Karpas-422 (cell line): ENCODE measurements around the gene RAD51B. TPM values are rescaled to one million over a fixed set of nuclear protein-coding genes. Genes with fewer than 3 reads are reported as not detected.

Experiments
- DNase-seq: peaks from one replicate; pipeline ENCODE4 v3.0.0-alpha.2; 2015
- H2AFZ ChIP-seq: fragments of 200-600 bp; sonication (generic); 2 replicates; pipeline ENCODE4 v1.6.1; 2014; ENCODE audit warnings: antibody characterized with exemption, low read length, mixed read lengths
- H3K27ac ChIP-seq: fragments of 200-600 bp; sonication (generic); 2 replicates; pipeline ENCODE4 v1.5.1; 2014; ENCODE audit warnings: mild to moderate bottlenecking, low read length, moderate library complexity
- H3K27me3 ChIP-seq: fragments of 200-600 bp; sonication (generic); 2 replicates; pipeline ENCODE4 v1.6.1; 2014; ENCODE audit warnings: low read length, mixed read lengths
- H3K36me3 ChIP-seq: fragments of 200-600 bp; sonication (generic); 2 replicates; pipeline ENCODE4 v1.6.1; 2014; ENCODE audit warnings: low read length, mixed read lengths; ENCODE audit not compliant: insufficient read depth
- H3K4me1 ChIP-seq: fragments of 200-600 bp; sonication (generic); 2 replicates; pipeline ENCODE4 v1.6.1; 2014; ENCODE audit warnings: mild to moderate bottlenecking, low read length, mixed read lengths
- H3K4me2 ChIP-seq: fragments of 200-600 bp; sonication (generic); 2 replicates; pipeline ENCODE4 v1.6.1; 2014; ENCODE audit warnings: low read length, low read depth, mild to moderate bottlenecking; ENCODE audit not compliant: poor library complexity, severe bottlenecking
- H3K4me3 ChIP-seq: fragments of 200-600 bp; sonication (generic); 2 replicates; pipeline ENCODE4 v1.5.1; 2014; ENCODE audit warnings: mild to moderate bottlenecking, antibody characterized with exemption, low read length, mixed read lengths
- H3K79me2 ChIP-seq: fragments of 200-600 bp; sonication (generic); 2 replicates; pipeline ENCODE4 v1.6.1; 2014; ENCODE audit warnings: mild to moderate bottlenecking, low read length, mixed read lengths
- H3K9ac ChIP-seq: fragments of 200-600 bp; sonication (generic); 2 replicates; pipeline ENCODE4 v1.6.0; 2014; ENCODE audit warnings: low read length
- H3K9me2 ChIP-seq: fragments of 200-600 bp; sonication (generic), shearing (Covaris generic); replicated peaks from 2 replicates; pipeline ENCODE4 v1.6.0; 2014; ENCODE audit warnings: mild to moderate bottlenecking, low read length, moderate library complexity; ENCODE audit not compliant: insufficient read depth
- H3K9me3 ChIP-seq: fragments of 300-700, 200-600 bp; sonication (generic); 2 replicates; pipeline ENCODE4 v1.6.1; 2014; ENCODE audit warnings: low read length, mixed read lengths
- H4K20me1 ChIP-seq: fragments of 200-600 bp; sonication (generic); 2 replicates; pipeline ENCODE4 v1.6.1; 2014; ENCODE audit warnings: mild to moderate bottlenecking, antibody characterized with exemption, low read length, low read depth; ENCODE audit not compliant: insufficient read depth
- total RNA-seq: library from RNA; depleted of rRNA; stranded (reverse); fragments of >200 nt; shearing (Covaris generic); gene quantifications from 2 replicates; pipeline ENCODE4 v1.2.3, GENCODE V29; 2014; ENCODE audit warnings: low replicate concordance

The RAD51B gene
- total RNA-seq, 1 experiment from 2014 or later: 107 TPM

GRCh38 chr14:68307790-68308168 is 488.2 kb downstream of the RAD51B start:
- no peaks in the 10 kb centered on the region for H3K79me2 ChIP-seq
- H3K4me2 ChIP-seq: no peak overlapping the region
- no peaks in the 10 kb centered on the region for H3K9me2 ChIP-seq
- no peak for DNase-seq
- no peak overlapping the region for H3K4me3 ChIP-seq
- H3K4me1 ChIP-seq: peaks cover 18% of the 10 kb centered on the region
- no peaks in the 10 kb centered on the region for H3K27me3 ChIP-seq
- H3K36me3 ChIP-seq: no peaks in the 10 kb centered on the region
- no peak overlapping the region for H3K27ac ChIP-seq
- no peaks in the 10 kb centered on the region for H3K9me3 ChIP-seq
- no peak overlapping the region for H2AFZ ChIP-seq
- H4K20me1 ChIP-seq: peaks cover 6% of the 10 kb centered on the region; the same call in 1 of the 2 replicates
- H3K9ac ChIP-seq: no peak overlapping the region

DNA sequence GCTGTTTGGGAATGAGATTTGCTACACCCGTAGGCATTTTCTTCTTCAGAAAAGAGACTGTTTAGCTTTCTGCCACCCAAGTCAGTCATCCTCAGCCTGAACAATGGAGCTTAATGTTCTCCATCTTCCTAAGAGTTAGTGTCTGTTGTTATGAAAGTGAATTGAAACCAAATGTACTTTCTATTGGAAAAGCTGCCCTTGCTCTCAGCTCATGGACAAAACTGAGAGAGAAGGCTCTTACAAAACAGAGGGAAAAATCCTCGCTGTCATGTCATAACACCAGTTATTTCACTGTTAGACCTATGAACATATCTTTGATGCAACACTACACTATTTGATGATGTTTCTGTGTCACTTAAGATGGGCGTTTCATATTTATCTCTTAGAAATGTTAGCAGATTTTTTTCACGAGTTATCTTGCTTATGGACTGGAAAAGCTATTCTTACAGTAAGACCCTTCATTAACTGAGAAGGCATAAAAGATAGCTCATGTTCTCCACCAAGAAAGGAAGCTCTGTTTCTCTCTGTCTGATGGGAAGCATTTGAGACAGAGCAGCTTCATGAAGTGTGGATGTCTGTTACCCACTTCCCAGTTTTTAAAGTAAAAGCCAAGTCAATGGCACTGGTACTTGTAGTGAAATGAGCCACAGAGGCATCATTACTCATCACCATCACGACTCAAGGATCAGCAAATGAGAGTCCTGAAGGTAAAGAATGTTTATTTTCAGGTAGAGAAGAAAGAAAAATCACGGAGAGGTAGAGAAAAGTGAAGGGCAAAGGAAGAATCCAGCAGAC is 489.3 kb downstream of the RAD51B start:
- no peaks in the 10 kb centered on the region for H3K36me3 ChIP-seq
- no peaks in the 10 kb centered on the region for H3K9me2 ChIP-seq
- no peak for DNase-seq
- no peaks in the 10 kb centered on the region for H3K79me2 ChIP-seq
- no peaks in the 10 kb centered on the region for H3K9me3 ChIP-seq
- no peak overlapping the region for H3K27ac ChIP-seq
- H3K4me1 ChIP-seq: peaks cover 21% of the 10 kb centered on the region
- H2AFZ ChIP-seq: no peak overlapping the region
- peaks cover 6% of the 10 kb centered on the region; the same call in 1 of the 2 replicates for H4K20me1 ChIP-seq
- H3K9ac ChIP-seq: no peak overlapping the region
- no peak overlapping the region for H3K4me2 ChIP-seq
- H3K27me3 ChIP-seq: no peaks in the 10 kb centered on the region
- no peak overlapping the region for H3K4me3 ChIP-seq

- no peaks in the 10 kb centered on the region for H3K79me2 ChIP-seq
- peaks cover 6% of the 10 kb centered on the region; the same call in 1 of the 2 replicates for H4K20me1 ChIP-seq
- no peak for DNase-seq
- H3K4me1 ChIP-seq: peaks cover 21% of the 10 kb centered on the region
- H3K27me3 ChIP-seq: no peaks in the 10 kb centered on the region
- H3K4me2 ChIP-seq: no peak overlapping the region
- H3K36me3 ChIP-seq: no peaks in the 10 kb centered on the region
- H3K9me2 ChIP-seq: no peaks in the 10 kb centered on the region
- H3K27ac ChIP-seq: no peak overlapping the region
- no peaks in the 10 kb centered on the region for H3K9me3 ChIP-seq
- H3K9ac ChIP-seq: no peak overlapping the region
- no peak overlapping the region for H2AFZ ChIP-seq
- H3K4me3 ChIP-seq: no peak overlapping the region
Measured at GRCh38 chr14:68309616-68310015, 490.0 kb downstream of the RAD51B start.

GRCh38 chr14:68312300-68312699 is 492.7 kb downstream of the RAD51B start:
- Histone ChIP-seq H4K20me1 (peaks cover 4% of the 10 kb centered on the region; the same call in 1 of the 2 replicates), H3K4me1 (peaks cover 6% of the 10 kb centered on the region), H3K9ac (no peak overlapping the region), H3K36me3 (no peaks in the 10 kb centered on the region), H3K9me3 (no peaks in the 10 kb centered on the region), H3K4me2 (no peak overlapping the region), H3K79me2 (no peaks in the 10 kb centered on the region), H2AFZ (no peak overlapping the region), H3K9me2 (no peaks in the 10 kb centered on the region), H3K4me3 (no peak overlapping the region), H3K27me3 (no peaks in the 10 kb centered on the region), H3K27ac (no peak overlapping the region)
- DNase-seq: no peak

DNA sequence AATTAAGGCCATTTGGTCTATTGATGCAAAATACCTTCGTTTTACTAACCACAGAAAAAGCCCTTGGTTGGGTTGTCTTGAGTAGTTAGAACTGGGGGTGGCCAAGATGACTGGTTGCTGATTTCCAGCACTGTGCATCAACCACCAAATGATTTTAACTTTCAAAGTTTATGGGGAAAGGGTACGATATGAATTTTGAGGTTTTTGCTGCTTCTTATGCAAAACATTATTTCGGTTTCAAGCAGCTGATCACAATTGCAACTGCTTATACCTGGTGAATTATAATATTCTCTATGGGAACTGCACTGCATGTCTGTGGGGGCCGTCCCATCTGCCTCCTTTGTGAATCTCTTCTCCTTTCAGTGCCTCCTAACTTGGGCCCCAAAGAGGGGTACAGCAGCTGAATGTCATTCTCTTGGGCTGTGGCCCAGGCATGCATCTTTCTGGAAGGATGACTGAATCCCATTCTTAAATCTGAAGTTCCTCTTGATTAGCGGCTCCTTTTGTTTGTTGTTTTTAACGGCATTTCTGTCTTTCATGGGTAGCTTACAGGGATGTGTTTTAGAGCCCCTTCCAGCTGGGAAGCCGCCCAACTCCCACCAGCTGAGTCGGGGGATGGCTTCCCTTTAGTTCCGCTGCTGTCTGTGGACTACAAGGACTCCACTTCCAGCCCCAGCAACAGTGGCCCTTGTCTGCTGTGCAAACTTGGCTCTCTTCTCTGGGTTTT is 493.5 kb downstream of the RAD51B start:
- H3K9ac ChIP-seq: no peak overlapping the region
- H3K4me1 ChIP-seq: peaks cover 6% of the 10 kb centered on the region
- no peaks in the 10 kb centered on the region for H3K9me3 ChIP-seq
- no peak for DNase-seq
- no peaks in the 10 kb centered on the region for H4K20me1 ChIP-seq
- no peaks in the 10 kb centered on the region for H3K79me2 ChIP-seq
- no peaks in the 10 kb centered on the region for H3K9me2 ChIP-seq
- no peaks in the 10 kb centered on the region for H3K27me3 ChIP-seq
- H3K4me2 ChIP-seq: no peak overlapping the region
- no peak overlapping the region for H2AFZ ChIP-seq
- H3K36me3 ChIP-seq: no peaks in the 10 kb centered on the region
- H3K27ac ChIP-seq: no peak overlapping the region
- no peak overlapping the region for H3K4me3 ChIP-seq

DNA sequence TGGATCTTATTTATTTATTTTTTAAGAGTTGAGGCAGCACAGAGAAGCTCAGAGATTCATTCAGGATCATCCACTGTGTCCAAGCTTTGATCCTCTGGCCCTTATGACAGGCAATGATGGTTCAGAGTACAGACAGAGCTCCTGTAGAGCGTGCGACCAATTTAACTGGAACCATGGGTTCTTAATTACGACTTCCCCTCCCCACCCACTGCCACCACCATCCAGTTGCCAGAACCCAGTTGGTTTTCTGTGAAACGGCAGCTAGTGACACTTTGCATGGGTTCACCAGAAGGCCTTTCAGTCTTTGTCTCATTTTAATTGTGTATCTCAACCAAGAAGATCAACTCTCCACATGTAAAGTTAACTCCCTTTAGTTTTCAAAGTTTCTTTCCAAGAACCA is 495.1 kb downstream of the RAD51B start:
- no peaks in the 10 kb centered on the region for H3K36me3 ChIP-seq
- no peak overlapping the region for H2AFZ ChIP-seq
- no peak overlapping the region for H3K9ac ChIP-seq
- peaks cover 6% of the 10 kb centered on the region for H3K4me1 ChIP-seq
- no peaks in the 10 kb centered on the region for H3K9me3 ChIP-seq
- H3K27me3 ChIP-seq: no peaks in the 10 kb centered on the region
- H4K20me1 ChIP-seq: no peaks in the 10 kb centered on the region
- DNase-seq: no peak
- no peak overlapping the region for H3K4me3 ChIP-seq
- no peak overlapping the region for H3K27ac ChIP-seq
- no peak overlapping the region for H3K4me2 ChIP-seq
- no peaks in the 10 kb centered on the region for H3K79me2 ChIP-seq
- H3K9me2 ChIP-seq: no peaks in the 10 kb centered on the region

GRCh38 chr14:68315081-68315480 is 495.5 kb downstream of the RAD51B start:
- no peak overlapping the region for H2AFZ ChIP-seq
- H3K27me3 ChIP-seq: no peaks in the 10 kb centered on the region
- no peaks in the 10 kb centered on the region for H3K9me2 ChIP-seq
- no peaks in the 10 kb centered on the region for H4K20me1 ChIP-seq
- H3K4me2 ChIP-seq: no peak overlapping the region
- no peaks in the 10 kb centered on the region for H3K9me3 ChIP-seq
- peaks cover 6% of the 10 kb centered on the region for H3K4me1 ChIP-seq
- DNase-seq: no peak
- no peak overlapping the region for H3K9ac ChIP-seq
- H3K27ac ChIP-seq: no peak overlapping the region
- no peak overlapping the region for H3K4me3 ChIP-seq
- no peaks in the 10 kb centered on the region for H3K36me3 ChIP-seq
- H3K79me2 ChIP-seq: no peaks in the 10 kb centered on the region

- H3K4me1 ChIP-seq: peaks cover 6% of the 10 kb centered on the region
- H3K9ac ChIP-seq: no peak overlapping the region
- no peaks in the 10 kb centered on the region for H3K36me3 ChIP-seq
- H3K4me2 ChIP-seq: no peak overlapping the region
- no peak for DNase-seq
- H3K9me2 ChIP-seq: no peaks in the 10 kb centered on the region
- no peaks in the 10 kb centered on the region for H3K9me3 ChIP-seq
- no peaks in the 10 kb centered on the region for H3K27me3 ChIP-seq
- H3K79me2 ChIP-seq: no peaks in the 10 kb centered on the region
- no peak overlapping the region for H3K27ac ChIP-seq
- H2AFZ ChIP-seq: no peak overlapping the region
- H4K20me1 ChIP-seq: no peaks in the 10 kb centered on the region
- H3K4me3 ChIP-seq: no peak overlapping the region
Measured at GRCh38 chr14:68316078-68316868, 496.7 kb downstream of the RAD51B start.
